Occipital lobe (tissue), 3 donors: Measurements from ENCODE around the gene NOG. TPM values are rescaled to one million over a fixed set of nuclear protein-coding genes. Genes with fewer than 3 reads are reported as not detected.

Experiments
- DNase-seq: peaks from one replicate; lab custom pipeline; 2025; lab: John Stamatoyannopoulos, UW
- small RNA-seq: library from RNA; depleted of rRNA; stranded (forward); fragments of <200 nt; gene quantifications from one replicate; pipeline ENCODE3, GENCODE V24; 2014
- total RNA-seq: library from RNA; depleted of rRNA; stranded (reverse); fragments of >200 nt; gene quantifications from one replicate; pipeline ENCODE4 v1.2.3, GENCODE V29; 2014

NOG gene
- total RNA-seq, 1 donor from 2014 or later = 3.7 TPM

GRCh38 chr17:56635641-56636040 is 42.1 kb downstream of the NOG start:
- no peak for DNase-seq

- no peak for DNase-seq
Observed at GRCh38 chr17:56636265-56636664, 42.8 kb downstream of the NOG start.

GRCh38 chr17:56637254-56637653 is 43.8 kb downstream of the NOG start:
- no peak for DNase-seq

GRCh38 chr17:56638591-56639051 is 45.1 kb downstream of the NOG start:
- DNase-seq = no peak

GRCh38 chr17:56639517-56639916 is 46.0 kb downstream of the NOG start:
- DNase-seq = no peak

- DNase-seq = no peak
Observed at GRCh38 chr17:56640116-56640515, 46.6 kb downstream of the NOG start.

- no peak for DNase-seq
Observed at GRCh38 chr17:56641373-56641772, 47.9 kb downstream of the NOG start.

- DNase-seq = no peak
Observed at GRCh38 chr17:56641894-56642293, 48.4 kb downstream of the NOG start.

GRCh38 chr17:56642424-56642823 is 48.9 kb downstream of the NOG start:
- DNase-seq = no peak

Small RNAs within 50 kb of the gene (small RNA-seq; reads per million reads assigned to genes)
- not detected for gene RPL39P33

Other genes with a start within 250 kb of the NOG start
- gene C17orf67, start 240.2 kb downstream of the NOG start, total RNA-seq = 1.9 TPM
- gene DGKE, start 240.5 kb downstream of the NOG start, total RNA-seq = 42.0 TPM